NCI-H1105 (cell line): ENCODE measurements around the gene SORD.
"Not testable (repeated sequence)": the region's sequence is repeated elsewhere in the genome, so short reads cannot be mapped to it uniquely, and the experiment has no call there.

Experiments
- DNase-seq: peaks from one replicate; lab custom pipeline; 2025; lab: John Stamatoyannopoulos, UW

The SORD gene

DNA sequence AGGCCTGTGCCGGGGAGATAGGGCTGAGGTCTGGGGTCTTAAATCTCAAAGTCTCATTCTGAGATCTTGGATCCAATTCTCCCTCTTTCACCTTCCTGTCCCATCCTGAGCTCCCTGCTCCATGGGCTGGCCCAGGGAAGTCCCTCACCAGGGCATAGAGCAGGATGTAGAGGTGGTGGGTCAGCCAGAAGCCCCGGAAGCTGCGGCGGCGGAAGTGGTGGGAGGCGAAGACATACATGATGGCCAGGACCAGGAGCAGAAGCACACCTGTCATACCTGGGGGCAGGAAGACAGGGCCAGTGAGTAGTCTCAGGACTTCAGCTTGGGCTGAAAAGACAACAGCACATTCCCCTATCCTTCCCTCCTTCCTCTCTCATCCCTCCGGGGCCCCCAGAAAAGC lies 74.5 kb downstream of the SORD start:
- DNase-seq, result no peak

GRCh38 chr15:45099549-45100165 lies 76.7 kb downstream of the SORD start:
- no peak for DNase-seq

GRCh38 chr15:45100884-45101625 lies 78.1 kb downstream of the SORD start:
- no peak for DNase-seq

DNA sequence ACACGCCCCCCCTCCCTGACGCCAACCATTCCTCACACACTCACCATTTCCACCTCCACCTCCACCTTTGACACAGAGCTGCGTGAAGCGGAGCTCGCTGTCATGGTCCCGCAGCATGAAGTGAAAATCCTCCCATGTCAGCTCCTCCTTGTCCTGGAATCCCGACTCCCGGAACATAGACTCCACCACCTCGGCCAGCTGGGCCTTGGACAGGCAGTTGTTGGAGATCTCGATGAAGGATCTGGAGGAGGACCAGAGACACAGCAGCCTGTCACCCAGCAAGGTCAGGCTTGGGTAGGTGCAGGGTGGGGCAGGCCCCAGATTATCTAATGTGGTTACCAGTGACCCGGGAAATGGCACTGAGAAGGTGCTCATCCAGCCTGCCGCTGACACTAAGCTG lies 78.8 kb downstream of the SORD start:
- no peak for DNase-seq

GRCh38 chr15:45102226-45102625 lies 79.2 kb downstream of the SORD start:
- DNase-seq, result no peak

GRCh38 chr15:45104170-45104569 lies 81.2 kb downstream of the SORD start:
- not testable (repeated sequence) for DNase-seq

DNA sequence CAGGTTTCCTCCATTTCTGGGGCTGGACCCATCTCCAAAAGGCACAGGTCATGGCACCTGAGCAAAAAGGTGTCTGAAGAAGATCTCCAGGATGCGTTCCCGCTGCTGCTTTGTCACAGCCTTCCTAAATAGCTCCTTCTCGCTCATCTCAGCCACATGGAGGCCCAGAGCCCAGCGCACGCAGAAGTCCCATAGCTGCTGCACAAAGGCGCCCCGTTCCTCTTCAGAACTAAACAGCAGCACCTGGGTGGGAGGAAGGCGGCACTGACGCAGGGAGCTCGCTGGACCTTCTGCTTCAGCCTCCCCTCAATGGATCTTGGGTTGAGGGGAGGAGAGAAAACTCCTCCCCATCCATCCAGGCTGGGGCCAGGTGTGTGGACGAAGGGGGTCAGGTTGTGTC lies 82.6 kb downstream of the SORD start:
- DNase-seq, result no peak

- no peak for DNase-seq
Observed at GRCh38 chr15:45106002-45106790, 83.2 kb downstream of the SORD start.

- no peak for DNase-seq
Observed at GRCh38 chr15:45107941-45108630, 85.1 kb downstream of the SORD start.

DNA sequence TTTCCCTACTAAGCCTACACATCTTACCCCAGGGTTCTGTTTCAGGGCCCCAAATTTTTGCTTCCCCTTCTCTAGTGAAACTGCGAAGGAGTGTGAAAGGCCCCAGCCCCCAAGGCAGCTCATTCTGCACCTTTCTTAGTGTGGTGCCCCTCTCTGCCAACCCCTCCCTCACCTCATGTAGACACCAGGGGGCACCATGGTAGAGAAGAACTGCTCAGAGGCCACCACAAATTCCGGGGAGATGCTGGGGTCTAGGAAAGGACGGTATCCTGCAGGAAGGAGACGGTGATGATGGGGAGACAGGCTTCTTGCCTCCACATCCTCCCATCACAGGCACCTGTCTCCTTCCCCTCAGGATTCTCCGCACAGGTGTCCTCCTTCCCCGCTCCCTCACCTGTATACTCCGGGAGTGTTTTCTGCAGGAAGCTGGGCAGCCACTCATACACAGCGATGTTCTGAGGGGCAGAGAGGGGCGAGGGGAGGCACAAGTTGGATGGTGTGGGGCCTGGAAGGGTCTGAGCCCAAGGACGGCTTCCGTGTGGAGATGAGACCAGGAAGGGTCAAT lies 87.3 kb downstream of the SORD start:
- DNase-seq, result no peak

DNA sequence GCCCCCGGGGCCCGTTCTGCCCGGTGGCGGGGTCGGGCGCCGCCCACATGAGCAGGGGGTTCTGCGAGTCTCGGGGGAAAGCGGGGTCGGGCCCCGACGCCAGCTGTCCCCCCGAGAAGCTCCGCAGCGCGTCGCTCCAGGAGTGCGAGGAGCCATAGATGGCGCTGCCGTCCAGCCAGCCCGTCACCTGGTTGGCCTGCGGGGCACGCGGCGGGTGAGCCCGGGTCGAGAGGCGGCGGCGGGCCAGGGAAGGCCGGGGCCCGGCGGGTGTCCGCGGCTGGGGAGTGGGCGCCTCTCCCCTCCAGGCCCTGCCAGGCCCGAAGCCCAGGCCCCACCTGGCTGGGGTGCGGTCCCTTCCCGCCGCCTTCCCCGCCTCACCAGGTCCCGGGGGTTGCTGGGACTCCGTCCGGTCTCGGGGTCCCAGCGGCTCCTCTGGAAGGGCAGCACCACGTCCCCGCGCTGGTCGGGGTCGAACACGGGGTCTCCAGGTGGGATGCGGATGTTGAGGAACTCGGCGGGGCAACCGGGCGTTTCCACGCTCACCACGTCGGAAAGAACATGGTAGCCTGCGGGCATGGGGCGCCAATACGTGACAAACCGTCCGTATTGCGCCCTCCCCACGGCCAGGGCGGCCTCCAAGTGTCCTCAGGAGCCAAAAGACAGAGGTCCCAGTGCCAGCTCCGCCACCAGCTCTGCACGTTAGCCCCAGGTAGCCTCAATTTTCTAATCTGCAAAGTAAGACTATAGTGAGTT lies 88.6 kb downstream of the SORD start:
- DNase-seq, result no peak

DNA sequence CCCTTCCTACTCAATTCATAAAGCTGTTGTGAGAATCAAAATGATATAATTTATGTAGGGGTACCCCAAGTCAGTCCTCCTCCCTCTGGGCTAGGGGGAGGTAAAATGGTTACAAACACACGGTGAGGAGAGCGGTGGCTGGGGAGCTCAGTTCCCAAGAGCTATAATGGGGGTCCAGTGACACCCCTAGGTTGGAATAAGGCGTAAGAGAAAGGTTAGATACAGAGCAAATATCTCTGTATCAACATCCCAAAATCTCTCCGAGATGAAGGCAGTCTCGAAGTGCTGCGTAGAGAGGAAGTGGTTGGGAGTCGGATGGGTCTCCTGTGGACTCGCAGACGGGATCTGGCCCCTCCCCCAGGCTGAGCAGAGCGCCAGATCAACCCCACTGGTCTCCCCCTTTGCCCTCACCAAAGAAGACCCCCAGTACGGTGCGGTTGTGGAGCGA lies 89.2 kb downstream of the SORD start:
- no peak for DNase-seq

DNA sequence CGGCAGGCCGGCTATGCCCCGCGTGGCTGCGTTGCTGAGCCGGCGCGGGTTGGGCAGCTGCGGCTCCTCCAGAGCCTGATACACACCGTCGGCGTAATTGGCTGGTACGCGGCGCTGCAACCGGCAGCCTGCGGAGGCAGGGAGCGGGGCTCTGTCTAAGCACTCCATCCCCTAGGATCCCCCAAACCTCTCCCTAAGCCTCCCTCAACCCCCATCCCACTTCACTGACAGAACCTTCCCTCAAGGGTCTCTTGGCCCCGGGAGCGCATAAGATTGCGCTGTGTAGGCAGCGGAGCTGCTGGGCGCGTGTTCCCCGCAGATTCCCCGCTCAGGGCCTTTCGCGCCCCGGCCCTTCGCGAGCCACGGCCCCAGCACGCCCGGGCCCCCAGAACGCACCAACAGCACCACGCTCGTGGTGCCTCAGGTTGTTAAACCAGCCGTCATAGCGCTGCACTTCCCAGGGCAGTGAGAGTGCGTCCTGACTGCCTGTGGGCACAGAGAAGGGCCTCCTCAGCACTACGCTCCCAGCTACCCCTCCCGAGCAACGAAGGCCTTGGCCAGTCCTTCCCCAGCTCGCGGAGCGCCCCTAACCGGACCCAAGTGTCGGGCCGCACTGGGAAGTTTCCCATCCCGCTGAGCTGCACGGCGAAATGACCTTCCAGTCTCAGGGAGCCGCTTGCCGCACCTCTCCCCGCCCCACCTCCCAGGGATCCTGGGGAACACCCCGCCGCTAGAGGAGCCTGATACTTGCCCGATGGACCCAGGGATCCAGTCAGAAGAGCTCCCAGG lies 89.8 kb downstream of the SORD start:
- DNase-seq, result no peak

DNA sequence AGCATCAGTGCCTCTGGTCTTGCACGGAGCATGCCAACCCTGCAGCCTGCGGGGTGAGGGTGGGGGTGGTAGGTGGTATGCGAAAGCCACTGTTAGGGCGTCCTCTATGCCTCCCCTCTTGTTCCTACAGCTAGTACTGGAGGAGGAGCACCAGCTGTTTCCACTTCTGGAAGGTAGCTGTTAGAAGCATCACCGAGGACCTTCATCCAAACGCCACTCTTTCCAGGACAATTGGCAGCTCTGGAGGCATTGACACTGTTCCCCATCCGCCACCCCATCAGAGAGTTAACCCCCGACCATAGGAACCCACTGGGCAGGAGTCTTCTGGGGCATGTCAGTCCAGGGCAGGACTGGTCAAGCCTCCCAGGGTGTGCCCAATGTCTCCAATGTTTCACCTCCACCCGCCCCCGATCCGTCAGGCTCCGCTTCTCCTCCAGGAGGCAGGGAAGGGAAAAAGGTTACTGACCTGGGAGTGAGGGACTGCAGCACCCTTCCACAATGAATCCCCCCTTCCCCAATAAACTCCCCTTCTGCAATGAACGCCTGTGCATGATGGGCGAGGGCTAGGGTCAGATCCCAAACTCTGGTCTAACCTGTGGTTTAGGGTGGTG lies 90.5 kb downstream of the SORD start:
- no peak for DNase-seq

GRCh38 chr15:45114076-45114750 lies 91.2 kb downstream of the SORD start, which contains the start of the genes DUOX2 and DUOXA2:
TSS of gene DUOX2 (minus strand) at chr15:45114172. CDS start at chr15:45113411, 761 bp downstream.
TSS of gene DUOXA2 (plus strand) at chr15:45114326. CDS start at chr15:45114606, 280 bp downstream.
- no peak for DNase-seq

DNA sequence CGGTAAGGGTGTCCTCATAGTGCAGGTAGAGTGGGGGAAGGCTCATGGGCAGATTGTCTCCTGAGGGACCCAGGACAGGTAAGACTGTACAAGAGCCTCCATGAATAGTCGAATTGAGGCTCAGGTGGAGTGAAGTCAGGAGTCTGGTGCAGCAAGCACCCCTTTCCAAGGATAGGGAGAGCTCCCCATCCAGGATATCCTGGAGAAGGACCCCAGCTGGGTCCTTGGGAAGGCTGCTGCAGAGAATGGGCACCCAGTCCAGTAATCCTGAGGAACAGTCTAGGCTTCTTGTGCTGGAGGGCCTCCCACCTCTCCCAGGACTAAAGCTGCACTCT lies 91.7 kb downstream of the SORD start:
- no peak for DNase-seq

DNA sequence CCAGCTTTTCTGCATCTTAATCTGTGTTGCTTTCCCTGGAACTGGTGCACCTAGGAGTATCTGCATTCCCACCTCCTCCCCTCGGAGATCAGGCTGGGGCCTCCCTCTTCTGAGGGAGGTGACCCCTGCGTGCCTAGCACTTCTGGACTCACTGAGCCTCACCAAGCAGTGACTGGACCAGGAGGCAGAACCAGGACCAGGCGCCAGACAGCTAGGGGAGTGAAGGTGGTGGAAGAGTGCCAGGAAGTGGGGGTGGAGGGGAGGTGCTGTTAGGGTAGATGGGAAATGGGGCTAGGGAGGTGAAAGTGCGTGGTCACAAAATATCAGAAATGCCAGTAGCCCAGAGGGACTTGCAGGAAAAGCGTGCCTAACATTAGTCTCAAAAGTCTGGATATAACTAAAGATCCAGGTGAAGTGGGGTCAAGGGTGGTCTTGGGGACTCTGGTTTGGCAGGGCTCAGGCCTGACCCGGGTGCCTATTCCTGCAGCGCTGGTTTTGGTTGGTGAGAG lies 92.4 kb downstream of the SORD start:
- no peak for DNase-seq

DNA sequence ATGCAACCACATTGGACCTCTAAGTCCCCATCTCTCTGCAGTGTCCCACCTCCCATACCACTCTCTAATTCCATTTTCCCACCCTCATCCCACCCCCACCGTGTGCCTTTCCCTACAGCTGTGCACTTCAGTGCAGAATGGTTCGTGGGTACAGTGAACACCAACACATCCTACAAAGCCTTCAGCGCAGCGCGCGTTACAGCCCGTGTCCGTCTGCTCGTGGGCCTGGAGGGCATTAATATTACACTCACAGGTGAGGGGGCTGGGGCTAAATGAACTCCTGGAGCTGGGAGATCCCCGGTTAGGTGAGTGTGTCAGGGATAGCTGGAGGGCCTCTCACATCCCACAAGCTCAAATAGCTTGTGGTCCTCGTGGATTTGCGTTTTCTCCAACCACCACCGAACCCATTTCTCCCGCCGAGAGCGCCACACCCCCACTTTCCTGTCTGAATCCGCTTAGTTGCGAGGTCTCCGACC lies 93.0 kb downstream of the SORD start:
- no peak for DNase-seq
